Lung (tissue), 12 donors: ENCODE results near the gene INVS. TPM values are rescaled to one million over a fixed set of nuclear protein-coding genes. Genes with fewer than 3 reads are reported as not detected.

ENCODE experiments used
- ATAC-seq: fragments of 200-7000 bp; cut with Tn5 transposase; one replicate; pipeline ENCODE4 v1.9.1; 2020; ENCODE audit warnings: moderate number of reproducible peaks; ENCODE audit not compliant: insufficient read depth, low FRiP score
- DNase-seq, 3 donors: peaks; one replicate each; pipeline ENCODE4 v3.0.0-alpha.2; 2013 to 2017
- H3K27ac ChIP-seq, 2 donors: one replicate each; pipeline ENCODE4 v1.5.1; 2013; ENCODE audit warnings: mild to moderate bottlenecking in 2 of 2, moderate library complexity in 2 of 2, control low read depth in 1 of 2, inconsistent platforms in 1 of 2, low read depth in 1 of 2, low read length in 1 of 2
- H3K27me3 ChIP-seq, 3 donors: one replicate each; pipeline ENCODE4 v1.5.1; 2013; ENCODE audit warnings: low read length in 2 of 3; ENCODE audit not compliant: control insufficient read depth in 3 of 3, insufficient read depth in 3 of 3
- H3K36me3 ChIP-seq, 4 donors: one replicate each; pipeline ENCODE4 v1.5.1; 2013; ENCODE audit warnings: low read length in 4 of 4, mild to moderate bottlenecking in 1 of 4, moderate library complexity in 1 of 4; ENCODE audit not compliant: control insufficient read depth in 4 of 4, insufficient read depth in 4 of 4
- H3K4me1 ChIP-seq, 5 donors: one replicate each; pipeline ENCODE4 v1.5.1; 2013; ENCODE audit warnings: low read length in 5 of 5, mild to moderate bottlenecking in 2 of 5, moderate library complexity in 1 of 5; ENCODE audit not compliant: control insufficient read depth in 5 of 5, insufficient read depth in 5 of 5
- H3K4me3 ChIP-seq: one replicate; pipeline ENCODE4 v1.5.1; 2013; ENCODE audit warnings: mild to moderate bottlenecking, control low read depth, moderate library complexity
- H3K9ac ChIP-seq, 2 donors: one replicate each; pipeline ENCODE4 v1.5.1; 2013; ENCODE audit warnings: low read length in 2 of 2, control low read depth in 1 of 2; ENCODE audit not compliant: insufficient read depth in 1 of 2
- H3K9me3 ChIP-seq, 4 donors: one replicate each; pipeline ENCODE4 v1.5.1; 2013; ENCODE audit warnings: low read length in 3 of 4, mild to moderate bottlenecking in 1 of 4, moderate library complexity in 1 of 4; ENCODE audit not compliant: control insufficient read depth in 4 of 4, insufficient read depth in 3 of 4
- WGBS, 2 donors: extraction: QIAGEN DNeasy Blood & Tissue Kit; methylation state at CpG; one replicate each; pipeline ENCODE4 v1.1.7; 2013; 5-methylcytosine and 5-hydroxymethylcytosine counted together
- polyA plus RNA-seq, 2 donors: library from polyadenylated mRNA; stranded (reverse); fragments of 200-250 nt; gene quantifications; one replicate each; pipeline ENCODE4 v1.2.1, GENCODE V29; 2013
- total RNA-seq, 2 donors: library from RNA; depleted of rRNA in 1 of 2; stranded (reverse); fragments of >200 nt in 1 of 2; gene quantifications; one replicate each; pipeline ENCODE4 v1.2.1, GENCODE V29; 2014 to 2021
- TF ChIP-seq, protein P1 (sequence below): IDR thresholded peaks from 2 replicates; pipeline ENCODE4 v1.5.1; 2012; ENCODE audit warnings: mild to moderate bottlenecking; ENCODE audit errors: control extremely low read depth, extremely low read depth
- donor health status: control.
- donor health status: control.
- donor health status: Bipolar disorder and iron deficiency.
- donor health status: healthy.
- donor health status: DM: yes; HTN: yes; CAD: no.

The INVS gene
- total and polyA plus RNA-seq, 4 donors = 3.4 to 52.1 (median 12.5) TPM

DNA sequence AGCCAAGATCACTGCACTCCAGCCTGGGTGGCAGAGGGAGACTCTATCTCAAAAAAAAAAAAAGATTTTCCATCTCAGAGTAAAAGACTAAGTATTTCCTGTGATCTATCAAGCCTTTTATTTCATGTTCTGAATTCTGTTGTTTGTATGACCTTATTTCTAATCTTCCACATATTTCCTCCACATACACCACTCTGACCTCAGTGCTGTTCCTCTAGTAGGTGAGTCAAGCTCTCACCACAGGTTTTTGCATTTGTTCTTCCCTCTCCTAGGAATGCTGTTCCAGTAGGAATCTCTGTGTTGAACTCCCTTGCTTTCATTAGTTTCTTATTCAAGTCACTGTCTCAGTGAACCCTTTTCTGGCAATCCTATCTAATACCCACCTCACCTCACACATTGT, 68.1 kb downstream of the INVS start:
- peaks cover 0 to 2% (median 0%) of the 10 kb centered on the region in 4 donors for H3K36me3 ChIP-seq
- no peaks in the 10 kb centered on the region for H3K27me3 ChIP-seq
- H3K9me3 ChIP-seq = no peaks in the 10 kb centered on the region
- H3K4me1 ChIP-seq = no peaks in the 10 kb centered on the region
- TF ChIP-seq, protein P1, sequence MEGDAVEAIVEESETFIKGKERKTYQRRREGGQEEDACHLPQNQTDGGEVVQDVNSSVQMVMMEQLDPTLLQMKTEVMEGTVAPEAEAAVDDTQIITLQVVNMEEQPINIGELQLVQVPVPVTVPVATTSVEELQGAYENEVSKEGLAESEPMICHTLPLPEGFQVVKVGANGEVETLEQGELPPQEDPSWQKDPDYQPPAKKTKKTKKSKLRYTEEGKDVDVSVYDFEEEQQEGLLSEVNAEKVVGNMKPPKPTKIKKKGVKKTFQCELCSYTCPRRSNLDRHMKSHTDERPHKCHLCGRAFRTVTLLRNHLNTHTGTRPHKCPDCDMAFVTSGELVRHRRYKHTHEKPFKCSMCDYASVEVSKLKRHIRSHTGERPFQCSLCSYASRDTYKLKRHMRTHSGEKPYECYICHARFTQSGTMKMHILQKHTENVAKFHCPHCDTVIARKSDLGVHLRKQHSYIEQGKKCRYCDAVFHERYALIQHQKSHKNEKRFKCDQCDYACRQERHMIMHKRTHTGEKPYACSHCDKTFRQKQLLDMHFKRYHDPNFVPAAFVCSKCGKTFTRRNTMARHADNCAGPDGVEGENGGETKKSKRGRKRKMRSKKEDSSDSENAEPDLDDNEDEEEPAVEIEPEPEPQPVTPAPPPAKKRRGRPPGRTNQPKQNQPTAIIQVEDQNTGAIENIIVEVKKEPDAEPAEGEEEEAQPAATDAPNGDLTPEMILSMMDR = no peak
- no peak overlapping the region for H3K27ac ChIP-seq
- H3K9ac ChIP-seq = no peak overlapping the region
- ATAC-seq (no peak), DNase-seq (no peak)
- no peak overlapping the region for H3K4me3 ChIP-seq

DNA sequence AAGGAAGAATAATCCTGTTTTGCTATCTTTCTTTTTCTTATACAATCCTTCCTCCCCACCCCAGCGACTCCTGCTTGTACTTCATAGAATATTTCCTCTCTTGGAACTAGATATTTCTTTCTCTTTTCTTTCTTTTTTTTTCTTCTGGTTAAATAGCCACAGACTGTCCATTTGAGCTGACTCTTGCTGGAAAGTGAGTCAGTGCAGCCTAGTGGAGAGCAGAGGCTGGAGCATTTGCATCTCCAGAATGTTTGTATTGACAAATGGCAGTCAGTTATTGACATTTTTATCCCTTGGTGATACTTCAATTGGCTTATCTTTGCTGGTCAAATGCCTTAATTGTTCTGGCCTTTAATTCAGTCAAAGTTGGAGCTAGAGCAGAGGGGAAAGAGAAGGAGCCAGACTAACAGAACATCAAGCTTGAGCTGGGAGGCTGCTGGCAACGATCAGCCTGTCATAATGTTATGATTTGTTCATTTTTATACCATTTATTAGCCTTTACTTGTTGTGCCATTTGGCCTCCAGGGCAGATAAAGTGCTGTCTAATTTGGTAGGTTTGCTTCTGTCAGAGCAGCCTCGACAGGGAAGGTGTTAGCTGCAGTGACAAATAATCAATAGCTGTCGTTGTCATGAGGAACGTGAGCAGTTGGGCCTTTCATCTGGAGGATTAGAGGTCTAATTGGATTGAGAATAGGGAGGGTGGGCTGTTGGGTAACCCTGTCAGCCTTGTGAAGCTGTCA, 69.0 kb downstream of the INVS start:
- Histone ChIP-seq H3K27ac (no peak overlapping the region), H3K4me3 (no peak overlapping the region), H3K27me3 (no peaks in the 10 kb centered on the region), H3K36me3 (peaks cover 0 to 3% (median under 1%) of the 10 kb centered on the region in 4 donors), H3K9me3 (no peaks in the 10 kb centered on the region), H3K4me1 (no peaks in the 10 kb centered on the region), H3K9ac (no peak overlapping the region)
- 73 to 80% methylated on average over 5 of the region's 5 CpGs for WGBS, 2 donors
- TF ChIP-seq, protein P1 = no peak
- ATAC-seq (no peak), DNase-seq (no peak)

DNA sequence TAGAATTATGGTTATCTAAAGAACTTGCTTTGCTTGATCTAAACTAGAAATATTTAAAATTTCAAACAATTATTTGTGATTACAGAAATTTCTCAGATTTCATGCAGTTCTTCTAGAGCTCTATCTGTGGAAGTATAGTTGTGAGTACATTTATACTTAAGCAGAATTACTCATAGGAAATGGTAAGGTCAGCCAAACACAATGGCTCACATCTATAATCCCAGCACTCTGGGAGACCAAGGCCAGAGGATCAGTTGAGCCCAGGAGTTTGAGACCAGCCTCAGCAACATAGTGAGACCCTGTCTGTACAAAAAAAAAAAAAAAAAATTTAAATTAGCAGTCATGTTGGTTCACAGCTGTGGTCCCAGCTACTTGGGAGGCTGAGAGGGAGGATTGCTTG, 71.0 kb downstream of the INVS start:
- peaks cover 0 to 4% (median 1%) of the 10 kb centered on the region in 4 donors for H3K9me3 ChIP-seq
- no peaks in the 10 kb centered on the region for H3K4me1 ChIP-seq
- H3K9ac ChIP-seq = no peak overlapping the region
- TF ChIP-seq, protein P1 = no peak
- peaks cover 0 to 16% (median 8%) of the 10 kb centered on the region in 4 donors for H3K36me3 ChIP-seq
- no peak overlapping the region for H3K4me3 ChIP-seq
- no peaks in the 10 kb centered on the region for H3K27me3 ChIP-seq
- H3K27ac ChIP-seq = no peak overlapping the region
- DNase-seq (no peak), ATAC-seq (no peak)

DNA sequence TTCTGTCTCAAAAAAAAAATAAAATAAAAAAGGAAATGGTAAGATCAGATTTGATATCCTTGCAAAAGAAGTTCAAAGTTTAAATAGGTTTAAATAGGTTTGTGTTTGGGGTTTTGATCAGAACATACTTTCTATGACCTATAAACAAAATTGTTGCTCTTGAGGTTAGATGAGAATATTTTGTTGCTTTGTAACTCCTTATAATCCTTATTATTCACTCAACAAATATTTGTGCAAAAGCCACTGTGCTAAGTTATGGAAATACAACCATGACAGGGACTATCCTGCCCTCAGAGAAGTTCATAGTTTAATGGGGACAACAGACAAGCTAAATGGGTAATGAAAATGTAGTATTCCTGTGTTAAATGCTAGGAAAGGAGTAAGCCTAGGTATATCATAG, 71.5 kb downstream of the INVS start:
- ATAC-seq = no peak
- H3K27ac ChIP-seq = no peak overlapping the region
- H3K36me3 ChIP-seq = peaks cover under 1 to 20% (median 11%) of the 10 kb centered on the region in 4 donors
- no peak overlapping the region for H3K9ac ChIP-seq
- no peaks in the 10 kb centered on the region for H3K4me1 ChIP-seq
- peaks cover 0 to 4% (median 1%) of the 10 kb centered on the region in 4 donors for H3K9me3 ChIP-seq
- no peak for DNase-seq
- H3K4me3 ChIP-seq = no peak overlapping the region
- no peaks in the 10 kb centered on the region for H3K27me3 ChIP-seq
- TF ChIP-seq, protein P1 = no peak
